Colonic mucosa (tissue), 4 donors: Measurements from ENCODE around the gene GSK3B. TPM values are rescaled to one million over a fixed set of nuclear protein-coding genes. Genes with fewer than 3 reads are reported as not detected.

ENCODE experiments used
- DNase-seq: peaks from one replicate; pipeline ENCODE4 v3.0.0-alpha.2; 2020
- H3K27ac ChIP-seq: fragments of 200-600 bp; one replicate; pipeline ENCODE4 v1.8.0; 2021
- H3K27me3 ChIP-seq: fragments of 200-600 bp; one replicate; pipeline ENCODE4 v1.8.0; 2021
- H3K36me3 ChIP-seq: fragments of 200-600 bp; one replicate; pipeline ENCODE4 v1.8.0; 2021
- H3K4me1 ChIP-seq: fragments of 200-600 bp; one replicate; pipeline ENCODE4 v1.8.0; 2021; ENCODE audit warnings: mild to moderate bottlenecking
- H3K4me3 ChIP-seq: fragments of 200-600 bp; one replicate; pipeline ENCODE4 v1.8.0; 2021
- H3K9ac ChIP-seq, 2 donors: one replicate each; pipeline ENCODE4 v1.7.0; 2013; ENCODE audit warnings: control low read depth in 2 of 2, low read depth in 2 of 2, low read length in 2 of 2
- H3K9me3 ChIP-seq: fragments of 200-600 bp; one replicate; pipeline ENCODE4 v1.8.0; 2021
- CTCF ChIP-seq: fragments of 200-600 bp; IDR thresholded peaks from one replicate; pipeline ENCODE4 v1.8.0; 2022; ENCODE audit warnings: antibody characterized with exemption, mild to moderate bottlenecking
- intact Hi-C: fragments of 100-400 bp; cut with DNase I; formaldehyde crosslinking; loops from one replicate; pipeline ENCODE4 v1.14.1; 2022
- total RNA-seq, 2 donors: library from RNA; stranded (reverse); fragmentation: NEBNext Ultra II Directional in 1 of 2; extraction: Animal tissue kit (Norgen Biotek cat#: 25700) in 1 of 2; gene quantifications; one replicate each; pipeline ENCODE4 v1.2.1, GENCODE V29; 2021
- donor health status: healthy.
- donor health status: DM: no; HTN: no; CAD: no.
- donor health status: DM: no; HTN: no; CAD: no.

Gene GSK3B
- total RNA-seq, 2 donors from 2014 or later, result 34.4 to 43.6 TPM

DNA sequence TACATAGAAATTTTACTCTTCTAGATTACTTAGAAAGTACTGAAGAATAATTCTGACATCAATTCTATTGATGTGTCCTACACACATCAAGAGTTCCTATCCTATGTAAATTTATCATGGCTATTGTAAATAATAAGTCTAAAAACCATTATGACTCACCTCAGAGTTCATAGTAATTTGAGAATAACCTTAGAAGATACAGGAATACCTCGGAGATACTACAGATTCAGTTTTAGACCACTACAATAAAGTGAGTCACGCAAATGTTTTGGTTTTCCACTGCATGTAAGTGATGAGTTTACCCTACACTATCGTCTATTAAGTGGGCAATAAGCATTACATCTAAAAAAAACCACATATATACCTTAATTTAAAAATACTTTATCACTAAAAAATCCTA, 237.6 kb downstream of the GSK3B start:
- H3K4me1 ChIP-seq, result no peaks in the 10 kb centered on the region
- peaks cover 7% of the 10 kb centered on the region for H3K36me3 ChIP-seq
- TF ChIP-seq CTCF, result no peak
- H3K9ac ChIP-seq, result no peak overlapping the region
- H3K27me3 ChIP-seq, result no peaks in the 10 kb centered on the region
- intact Hi-C loops, result no loop called here
- no peak overlapping the region for H3K4me3 ChIP-seq
- DNase-seq, result no peak
- H3K27ac ChIP-seq, result no peak overlapping the region
- no peaks in the 10 kb centered on the region for H3K9me3 ChIP-seq

DNA sequence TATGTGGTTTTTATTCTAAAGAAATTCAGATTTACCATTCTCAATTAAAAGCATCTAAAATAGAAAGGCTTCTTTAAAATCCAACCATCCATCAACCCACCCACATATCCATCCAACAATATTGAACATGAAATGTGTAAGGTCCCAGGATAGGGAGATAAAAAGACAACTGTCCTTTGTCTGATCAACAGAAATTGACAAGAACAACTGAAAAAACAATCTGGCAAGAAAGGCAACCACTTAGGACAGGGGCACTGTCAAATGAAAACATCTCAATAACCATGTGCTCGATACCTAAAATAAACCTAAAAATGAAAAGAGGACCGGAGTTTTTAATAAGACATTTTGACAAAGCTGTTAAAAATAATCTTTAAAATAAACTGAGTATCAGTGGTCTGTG, 245.1 kb downstream of the GSK3B start:
- no peak for TF ChIP-seq CTCF
- Histone ChIP-seq H3K27me3 (no peaks in the 10 kb centered on the region), H3K9me3 (no peaks in the 10 kb centered on the region), H3K9ac (no peak overlapping the region), H3K36me3 (no peaks in the 10 kb centered on the region), H3K27ac (no peak overlapping the region), H3K4me3 (no peak overlapping the region), H3K4me1 (no peaks in the 10 kb centered on the region)
- intact Hi-C loops, result no loop called here
- DNase-seq, result no peak

GRCh38 chr3:119841808-119842471, 252.3 kb downstream of the GSK3B start:
- Histone ChIP-seq H3K27me3 (no peaks in the 10 kb centered on the region), H3K36me3 (no peaks in the 10 kb centered on the region), H3K27ac (no peak overlapping the region), H3K4me3 (no peak overlapping the region), H3K9ac (no peak overlapping the region), H3K9me3 (no peaks in the 10 kb centered on the region), H3K4me1 (no peaks in the 10 kb centered on the region)
- no peak for DNase-seq
- no peak for TF ChIP-seq CTCF
- intact Hi-C loops, result no loop called here

GRCh38 chr3:119835556-119835955, 258.7 kb downstream of the GSK3B start:
- DNase-seq, result no peak
- intact Hi-C loops, result no loop called here

DNA sequence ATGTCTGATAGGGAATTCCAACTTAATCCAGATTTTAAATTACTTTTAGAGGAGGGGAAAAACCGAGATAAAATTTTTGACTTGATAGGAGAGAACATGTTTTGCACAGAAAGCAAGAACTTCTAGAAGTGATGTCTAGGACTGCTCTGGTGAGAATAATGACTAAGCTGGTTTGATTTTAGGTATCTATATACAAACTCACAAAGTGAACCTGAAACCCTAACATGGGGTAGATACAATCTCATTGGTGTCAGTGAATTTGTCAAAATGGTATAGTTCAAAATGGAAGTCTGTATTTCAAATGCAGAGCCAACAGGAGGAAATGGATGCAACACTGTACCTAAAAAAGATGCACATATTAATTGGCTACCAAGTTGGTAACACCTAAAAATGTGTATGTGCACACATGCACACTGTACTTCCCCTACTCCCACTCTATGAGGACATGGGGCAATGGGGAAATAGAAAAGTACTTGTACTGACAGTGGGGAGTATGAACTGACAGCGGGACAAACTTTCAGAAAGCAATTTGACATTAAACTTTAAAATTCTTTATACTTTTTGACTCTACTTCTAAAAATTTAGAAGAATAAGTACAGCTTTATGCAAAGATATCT, 259.4 kb downstream of the GSK3B start:
- no peak overlapping the region for H3K9ac ChIP-seq
- H3K9me3 ChIP-seq, result no peaks in the 10 kb centered on the region
- intact Hi-C loops, result no loop called here
- no peak overlapping the region for H3K4me3 ChIP-seq
- no peaks in the 10 kb centered on the region for H3K36me3 ChIP-seq
- no peak for DNase-seq
- H3K27ac ChIP-seq, result no peak overlapping the region
- no peak for TF ChIP-seq CTCF
- H3K27me3 ChIP-seq, result no peaks in the 10 kb centered on the region
- H3K4me1 ChIP-seq, result no peaks in the 10 kb centered on the region

More at GRCh38 chr3:119835556-119835955, 258.7 kb downstream of the GSK3B start:
- no peaks in the 10 kb centered on the region for H3K4me1 ChIP-seq
- H3K36me3 ChIP-seq, result no peaks in the 10 kb centered on the region
- H3K9ac ChIP-seq, result no peak overlapping the region
- H3K27me3 ChIP-seq, result no peaks in the 10 kb centered on the region
- H3K9me3 ChIP-seq, result no peaks in the 10 kb centered on the region
- H3K4me3 ChIP-seq, result no peak overlapping the region
- no peak for TF ChIP-seq CTCF
- H3K27ac ChIP-seq, result no peak overlapping the region
